Testis (tissue), 2 donors: Measurements from ENCODE around the gene C11orf71.

Experiments
- POLR2A ChIP-seq: fragments of 450-650 bp; IDR thresholded peaks from one replicate; pipeline ENCODE4 v1.6.1; 2017; ENCODE audit warnings: antibody characterized with exemption, mild to moderate bottlenecking, moderate library complexity
- TF ChIP-seq, protein P1 (sequence below), 3 experiments: fragments of 450-650 bp in 2 of 3; fragments of 200-600 bp in 1 of 3; sonication (generic) in 1 of 3; IDR thresholded peaks; one replicate each; pipeline ENCODE4 v1.5.1; 2016 to 2019; ENCODE audit warnings: antibody characterized with exemption in 3 of 3, mild to moderate bottlenecking in 2 of 3, moderate library complexity in 1 of 3

DNA sequence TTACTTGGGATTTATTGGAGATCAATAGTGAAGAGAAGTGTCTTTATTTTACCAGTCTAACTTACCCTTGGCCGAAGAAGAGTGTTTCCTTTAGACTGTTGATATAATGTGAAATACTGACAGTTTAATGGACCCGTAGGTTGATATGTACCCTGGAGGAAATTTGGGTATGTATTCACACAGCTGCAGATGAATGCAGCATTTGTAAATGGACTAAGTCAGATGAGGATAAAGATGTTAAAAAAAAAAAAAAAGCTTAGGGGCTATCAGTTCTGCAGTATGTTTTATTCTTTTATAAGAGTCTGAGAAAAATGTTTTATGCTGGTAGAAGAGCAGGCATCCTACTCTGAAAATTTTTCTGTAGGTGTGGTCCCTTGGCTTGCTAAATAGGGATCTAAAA lies 41.6 kb upstream of the C11orf71 start:
- TF ChIP-seq, protein P1, sequence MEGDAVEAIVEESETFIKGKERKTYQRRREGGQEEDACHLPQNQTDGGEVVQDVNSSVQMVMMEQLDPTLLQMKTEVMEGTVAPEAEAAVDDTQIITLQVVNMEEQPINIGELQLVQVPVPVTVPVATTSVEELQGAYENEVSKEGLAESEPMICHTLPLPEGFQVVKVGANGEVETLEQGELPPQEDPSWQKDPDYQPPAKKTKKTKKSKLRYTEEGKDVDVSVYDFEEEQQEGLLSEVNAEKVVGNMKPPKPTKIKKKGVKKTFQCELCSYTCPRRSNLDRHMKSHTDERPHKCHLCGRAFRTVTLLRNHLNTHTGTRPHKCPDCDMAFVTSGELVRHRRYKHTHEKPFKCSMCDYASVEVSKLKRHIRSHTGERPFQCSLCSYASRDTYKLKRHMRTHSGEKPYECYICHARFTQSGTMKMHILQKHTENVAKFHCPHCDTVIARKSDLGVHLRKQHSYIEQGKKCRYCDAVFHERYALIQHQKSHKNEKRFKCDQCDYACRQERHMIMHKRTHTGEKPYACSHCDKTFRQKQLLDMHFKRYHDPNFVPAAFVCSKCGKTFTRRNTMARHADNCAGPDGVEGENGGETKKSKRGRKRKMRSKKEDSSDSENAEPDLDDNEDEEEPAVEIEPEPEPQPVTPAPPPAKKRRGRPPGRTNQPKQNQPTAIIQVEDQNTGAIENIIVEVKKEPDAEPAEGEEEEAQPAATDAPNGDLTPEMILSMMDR (IDR thresholded peaks at IDR 0.05) = no peak
- no peak for TF ChIP-seq POLR2A
